ENCODE measurements around the gene HSP90AA1.
A peak's percentile ranks its signal among the peaks of the same experiment; 100 is the strongest.

HSP90AA1 gene

DNA sequence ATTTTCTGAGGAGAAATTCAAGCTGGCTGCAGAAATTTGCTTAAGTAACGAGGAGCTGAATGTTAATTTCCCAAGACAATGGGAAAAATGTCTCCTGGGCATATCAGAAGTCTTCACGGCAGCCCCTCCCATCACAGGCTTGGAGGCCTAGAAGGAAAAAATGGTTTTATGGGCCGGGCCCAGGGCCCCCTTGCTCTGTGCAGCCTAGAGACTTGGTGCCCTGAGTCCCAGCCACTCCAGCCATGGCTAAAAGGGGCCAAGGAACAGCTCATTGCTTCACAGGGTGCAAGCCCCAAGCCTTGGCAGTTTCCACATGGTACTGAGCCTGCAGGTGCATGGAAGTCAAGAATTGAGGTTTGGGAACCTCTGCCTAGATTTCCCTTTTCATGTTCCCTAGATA, 24.3 kb upstream of the HSP90AA1 start:
- TF ChIP-seq, protein P1, sequence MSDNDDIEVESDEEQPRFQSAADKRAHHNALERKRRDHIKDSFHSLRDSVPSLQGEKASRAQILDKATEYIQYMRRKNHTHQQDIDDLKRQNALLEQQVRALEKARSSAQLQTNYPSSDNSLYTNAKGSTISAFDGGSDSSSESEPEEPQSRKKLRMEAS (IDR thresholded peaks at IDR 0.05): no peak
- no peak for TF ChIP-seq CEBPB (IDR thresholded peaks at IDR 0.05)
- TF ChIP-seq NFIC (IDR thresholded peaks at IDR 0.05): no peak
- TF ChIP-seq FOXM1 (IDR thresholded peaks at IDR 0.05; ENCODE audit: borderline replicate concordance, low read depth): no peak

DNA sequence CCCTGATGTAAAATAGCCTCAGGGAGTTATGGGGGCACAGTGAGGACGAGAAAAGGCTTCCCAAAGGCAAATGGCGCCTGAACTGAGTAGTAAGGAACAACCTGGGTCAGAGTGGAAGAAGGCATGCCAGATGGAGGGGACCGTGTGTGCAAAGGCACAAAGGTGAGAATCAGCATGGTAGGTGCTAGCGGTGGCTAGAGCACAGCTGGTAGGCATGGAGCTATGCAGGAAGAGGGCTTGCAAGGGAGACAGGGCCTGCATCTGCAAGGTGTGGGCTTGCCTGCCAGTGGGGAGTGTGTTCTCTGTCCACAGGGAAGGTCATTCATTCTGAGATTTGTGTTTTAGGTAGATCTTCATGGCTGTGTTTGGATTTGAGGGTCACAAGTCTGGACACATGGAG, 18.5 kb upstream of the HSP90AA1 start:
- TF ChIP-seq YY1 (IDR thresholded peaks at IDR 0.05; ENCODE audit: low read depth): no peak
- TF ChIP-seq RAD21 (IDR thresholded peaks at IDR 0.05; ENCODE audit: low read depth): no peak
- TF ChIP-seq, protein P1 (IDR thresholded peaks at IDR 0.05): no peak
- TF ChIP-seq CREB1 (IDR thresholded peaks at IDR 0.05; ENCODE audit: low read depth): no peak
- TF ChIP-seq CEBPB (IDR thresholded peaks at IDR 0.05): no peak
- TF ChIP-seq FOXM1 (IDR thresholded peaks at IDR 0.05; ENCODE audit: borderline replicate concordance, low read depth): no peak
- TF ChIP-seq EGR1 (IDR thresholded peaks at IDR 0.05): no peak
- TF ChIP-seq, protein P2, sequence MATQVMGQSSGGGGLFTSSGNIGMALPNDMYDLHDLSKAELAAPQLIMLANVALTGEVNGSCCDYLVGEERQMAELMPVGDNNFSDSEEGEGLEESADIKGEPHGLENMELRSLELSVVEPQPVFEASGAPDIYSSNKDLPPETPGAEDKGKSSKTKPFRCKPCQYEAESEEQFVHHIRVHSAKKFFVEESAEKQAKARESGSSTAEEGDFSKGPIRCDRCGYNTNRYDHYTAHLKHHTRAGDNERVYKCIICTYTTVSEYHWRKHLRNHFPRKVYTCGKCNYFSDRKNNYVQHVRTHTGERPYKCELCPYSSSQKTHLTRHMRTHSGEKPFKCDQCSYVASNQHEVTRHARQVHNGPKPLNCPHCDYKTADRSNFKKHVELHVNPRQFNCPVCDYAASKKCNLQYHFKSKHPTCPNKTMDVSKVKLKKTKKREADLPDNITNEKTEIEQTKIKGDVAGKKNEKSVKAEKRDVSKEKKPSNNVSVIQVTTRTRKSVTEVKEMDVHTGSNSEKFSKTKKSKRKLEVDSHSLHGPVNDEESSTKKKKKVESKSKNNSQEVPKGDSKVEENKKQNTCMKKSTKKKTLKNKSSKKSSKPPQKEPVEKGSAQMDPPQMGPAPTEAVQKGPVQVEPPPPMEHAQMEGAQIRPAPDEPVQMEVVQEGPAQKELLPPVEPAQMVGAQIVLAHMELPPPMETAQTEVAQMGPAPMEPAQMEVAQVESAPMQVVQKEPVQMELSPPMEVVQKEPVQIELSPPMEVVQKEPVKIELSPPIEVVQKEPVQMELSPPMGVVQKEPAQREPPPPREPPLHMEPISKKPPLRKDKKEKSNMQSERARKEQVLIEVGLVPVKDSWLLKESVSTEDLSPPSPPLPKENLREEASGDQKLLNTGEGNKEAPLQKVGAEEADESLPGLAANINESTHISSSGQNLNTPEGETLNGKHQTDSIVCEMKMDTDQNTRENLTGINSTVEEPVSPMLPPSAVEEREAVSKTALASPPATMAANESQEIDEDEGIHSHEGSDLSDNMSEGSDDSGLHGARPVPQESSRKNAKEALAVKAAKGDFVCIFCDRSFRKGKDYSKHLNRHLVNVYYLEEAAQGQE (IDR thresholded peaks at IDR 0.05; ENCODE audit: low read depth): no peak
- TF ChIP-seq TCF12 (IDR thresholded peaks at IDR 0.05; ENCODE audit: low read depth): no peak
- no peak for TF ChIP-seq NFIC (IDR thresholded peaks at IDR 0.05)
- TF ChIP-seq EP300 (IDR thresholded peaks at IDR 0.05; ENCODE audit: borderline replicate concordance): no peak
- TF ChIP-seq, protein P3, sequence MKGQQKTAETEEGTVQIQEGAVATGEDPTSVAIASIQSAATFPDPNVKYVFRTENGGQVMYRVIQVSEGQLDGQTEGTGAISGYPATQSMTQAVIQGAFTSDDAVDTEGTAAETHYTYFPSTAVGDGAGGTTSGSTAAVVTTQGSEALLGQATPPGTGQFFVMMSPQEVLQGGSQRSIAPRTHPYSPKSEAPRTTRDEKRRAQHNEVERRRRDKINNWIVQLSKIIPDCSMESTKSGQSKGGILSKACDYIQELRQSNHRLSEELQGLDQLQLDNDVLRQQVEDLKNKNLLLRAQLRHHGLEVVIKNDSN (IDR thresholded peaks at IDR 0.05): no peak
- TF ChIP-seq TEAD4 (IDR thresholded peaks at IDR 0.05): no peak
- TF ChIP-seq ZBTB7A (IDR thresholded peaks at IDR 0.05; ENCODE audit: low read depth): no peak
- TF ChIP-seq TAF1 (IDR thresholded peaks at IDR 0.05; ENCODE audit: low read depth): no peak

DNA sequence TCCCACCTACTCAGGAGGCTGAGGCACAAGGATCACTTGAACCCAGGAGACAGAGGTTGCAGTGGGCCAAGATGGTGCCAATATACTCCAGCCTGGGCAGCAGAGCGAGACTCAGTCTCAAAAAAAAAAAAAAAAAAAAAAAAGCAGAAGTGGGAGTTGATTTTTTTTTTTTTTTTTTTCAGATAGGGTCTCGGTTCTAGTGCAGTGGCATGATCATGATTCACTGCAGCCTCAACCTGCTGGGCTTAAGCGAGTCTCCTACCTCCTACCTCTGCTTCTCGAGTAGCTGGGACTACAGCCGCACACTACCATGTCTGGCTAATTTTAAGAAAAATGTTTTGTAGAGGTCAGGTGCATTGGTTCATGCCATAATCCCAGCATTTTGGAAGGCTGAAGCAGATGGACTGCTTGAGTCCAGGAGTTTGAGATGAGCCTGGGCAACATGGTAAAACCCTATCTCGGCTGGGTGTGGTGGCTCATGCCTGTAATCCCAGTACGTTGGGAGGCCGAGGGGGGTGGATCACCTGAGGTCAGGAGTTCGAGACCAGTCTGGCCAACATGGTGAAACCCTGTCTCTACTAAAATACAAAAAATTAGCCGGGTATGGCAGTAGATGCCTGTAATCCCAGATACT, 16.3 kb upstream of the HSP90AA1 start:
- no peak for TF ChIP-seq TAF1 (IDR thresholded peaks at IDR 0.05; ENCODE audit: low read depth)
- TF ChIP-seq TEAD4 (IDR thresholded peaks at IDR 0.05): no peak
- TF ChIP-seq YY1 (IDR thresholded peaks at IDR 0.05; ENCODE audit: low read depth): no peak
- TF ChIP-seq, protein P3 (IDR thresholded peaks at IDR 0.05): no peak
- no peak for TF ChIP-seq EGR1 (IDR thresholded peaks at IDR 0.05)
- no peak for TF ChIP-seq CEBPB (IDR thresholded peaks at IDR 0.05)
- TF ChIP-seq, protein P2 (IDR thresholded peaks at IDR 0.05; ENCODE audit: low read depth): no peak
- TF ChIP-seq EP300 (IDR thresholded peaks at IDR 0.05; ENCODE audit: borderline replicate concordance): no peak
- TF ChIP-seq, protein P1 (IDR thresholded peaks at IDR 0.05): no peak

DNA sequence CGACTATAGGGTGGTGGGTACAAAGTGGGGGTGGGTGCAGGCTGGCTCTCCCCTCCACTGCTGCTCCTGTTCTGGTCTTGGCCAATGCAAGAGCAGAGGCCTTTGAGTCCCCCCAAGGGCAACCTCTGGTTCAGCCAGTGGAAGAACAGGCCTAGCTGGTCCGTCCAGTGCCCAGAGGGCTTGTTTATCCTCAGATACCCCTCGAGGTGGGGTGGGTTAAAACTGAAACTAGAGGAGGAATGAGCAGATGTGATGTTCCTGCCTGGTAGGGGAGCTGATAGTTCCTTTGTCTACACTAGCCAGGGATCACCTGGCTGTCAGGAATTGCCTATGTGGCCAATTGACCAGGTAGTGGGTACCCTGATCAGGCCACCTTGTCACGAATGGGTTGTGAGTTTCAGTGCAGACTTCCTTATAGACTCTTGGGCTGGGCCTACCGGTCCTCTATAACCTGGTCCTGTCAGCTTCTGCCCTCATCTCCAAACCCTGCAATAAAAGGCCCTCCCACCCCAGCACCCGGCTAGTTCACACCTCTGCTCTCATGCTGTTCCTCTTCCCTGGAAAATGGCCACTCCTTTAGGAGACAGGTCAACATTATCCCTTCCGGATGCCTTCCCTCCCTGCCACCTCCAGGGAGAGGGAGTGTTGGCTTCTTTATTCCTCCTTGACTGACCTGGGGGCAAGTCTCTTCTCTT, 10.7 kb upstream of the HSP90AA1 start:
- TF ChIP-seq, protein P2 (IDR thresholded peaks at IDR 0.05; ENCODE audit: low read depth): no peak
- TF ChIP-seq, protein P3 (IDR thresholded peaks at IDR 0.05): no peak
- TF ChIP-seq CEBPB (IDR thresholded peaks at IDR 0.05): no peak
- TF ChIP-seq RAD21 (IDR thresholded peaks at IDR 0.05; ENCODE audit: low read depth): no peak
- no peak for TF ChIP-seq FOXM1 (IDR thresholded peaks at IDR 0.05; ENCODE audit: borderline replicate concordance, low read depth)
- no peak for TF ChIP-seq EP300 (IDR thresholded peaks at IDR 0.05; ENCODE audit: borderline replicate concordance)
- no peak for TF ChIP-seq CREB1 (IDR thresholded peaks at IDR 0.05; ENCODE audit: low read depth)
- peak; percentile 27; the same call in 1 of the 2 replicates for TF ChIP-seq TCF12 (IDR thresholded peaks at IDR 0.05; ENCODE audit: low read depth)
